Activated T-helper 9 cell treated with anti-CD3 and anti-CD28 coated beads, Interleukin-2, amount 50 U/mL, for 16 hours (primary cell): ENCODE results near the gene HINFP.
A peak's percentile ranks its signal among the peaks of the same experiment; 100 is the strongest.
"Not testable (repeated sequence)": the region's sequence is repeated elsewhere in the genome, so short reads cannot be mapped to it uniquely, and the experiment has no call there.

Source experiments
- DNase-seq: peaks from one replicate; pipeline ENCODE4 v3.0.0-alpha.2; 2020; ENCODE audit warnings: low read depth

Gene HINFP

GRCh38 chr11:119100246-119100970, 21.0 kb upstream of the HINFP start:
- DNase-seq, result no peak

DNA sequence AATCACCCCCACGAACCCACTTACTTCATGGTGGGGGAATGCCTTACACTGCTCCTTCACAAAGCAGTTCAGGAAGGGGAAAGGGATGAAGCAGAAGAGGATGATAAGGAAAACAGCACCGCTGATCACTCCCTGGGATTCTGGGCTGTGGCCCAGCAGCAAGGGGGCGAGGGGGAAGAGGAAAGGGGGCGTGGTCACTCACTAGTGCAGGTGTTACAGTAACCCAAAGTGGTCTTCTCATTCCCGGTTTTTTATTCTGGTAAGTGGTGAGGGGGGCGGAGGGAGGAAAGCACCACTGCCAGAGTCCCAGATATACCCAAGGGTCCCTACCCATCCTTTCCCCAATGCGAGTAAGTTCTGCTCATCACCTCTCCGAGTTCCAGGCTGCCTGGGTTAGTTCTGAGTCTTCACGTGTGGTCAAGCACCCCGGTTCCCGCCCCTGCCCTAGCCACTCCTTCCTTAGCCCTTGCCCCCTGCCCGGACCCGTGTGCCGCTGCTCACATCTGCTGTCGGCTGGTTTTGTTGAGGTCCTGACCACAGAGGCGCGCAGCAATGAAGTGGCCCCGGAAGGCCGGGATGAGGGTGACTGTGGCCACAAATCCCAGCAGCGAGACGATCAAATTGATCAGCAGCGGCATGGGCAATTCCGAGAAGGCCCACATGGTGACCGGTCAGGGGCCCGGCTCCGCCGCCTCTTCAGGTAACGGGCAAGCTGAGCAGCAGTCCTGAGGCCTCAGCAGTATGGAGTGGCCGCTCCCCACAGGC, 20.2 kb upstream of the HINFP start:
- no peak for DNase-seq

DNA sequence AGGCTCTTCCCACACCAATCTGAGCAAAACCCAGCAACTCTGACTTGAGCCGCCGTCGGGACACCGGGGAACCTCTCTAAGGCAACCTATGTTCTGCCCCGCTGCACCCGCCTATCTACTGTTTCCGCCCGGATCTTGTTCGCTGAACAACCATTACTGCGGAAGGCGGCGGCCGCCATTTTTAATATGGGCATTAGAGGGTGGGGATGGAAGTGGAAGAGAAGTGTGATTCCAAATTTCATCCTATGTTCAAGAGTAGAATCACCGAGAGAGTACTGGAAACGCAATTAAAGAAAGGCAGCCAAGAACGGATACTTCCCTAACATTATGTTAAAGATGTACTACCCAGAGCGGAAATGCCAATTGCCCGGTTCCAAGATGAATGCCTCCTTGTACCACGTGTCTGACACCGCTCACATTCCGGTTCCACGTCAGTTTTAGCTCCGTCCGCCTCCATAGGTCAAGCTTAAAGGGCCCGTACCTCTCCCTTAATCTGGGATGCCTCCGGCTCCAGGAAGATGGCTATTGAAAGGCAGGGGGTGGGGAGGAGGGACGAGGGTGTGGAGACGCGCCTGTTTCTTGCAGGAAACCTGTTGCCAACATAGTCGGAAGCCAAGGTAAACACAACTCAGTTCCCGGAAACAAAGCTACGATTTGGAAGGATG, 19.5 kb upstream of the HINFP start, which contains the start of gene DPAGT1:
DPAGT1 (minus strand) TSS at position 95 of the 665 bp plus-strand sequence. CDS start 198 bp downstream, outside the sequence.
- DNase-seq, result peak; percentile 75

GRCh38 chr11:119103161-119103664, 18.2 kb upstream of the HINFP start:
- DNase-seq, result not testable (repeated sequence)

GRCh38 chr11:119103793-119104192, 17.6 kb upstream of the HINFP start:
- no peak for DNase-seq

DNA sequence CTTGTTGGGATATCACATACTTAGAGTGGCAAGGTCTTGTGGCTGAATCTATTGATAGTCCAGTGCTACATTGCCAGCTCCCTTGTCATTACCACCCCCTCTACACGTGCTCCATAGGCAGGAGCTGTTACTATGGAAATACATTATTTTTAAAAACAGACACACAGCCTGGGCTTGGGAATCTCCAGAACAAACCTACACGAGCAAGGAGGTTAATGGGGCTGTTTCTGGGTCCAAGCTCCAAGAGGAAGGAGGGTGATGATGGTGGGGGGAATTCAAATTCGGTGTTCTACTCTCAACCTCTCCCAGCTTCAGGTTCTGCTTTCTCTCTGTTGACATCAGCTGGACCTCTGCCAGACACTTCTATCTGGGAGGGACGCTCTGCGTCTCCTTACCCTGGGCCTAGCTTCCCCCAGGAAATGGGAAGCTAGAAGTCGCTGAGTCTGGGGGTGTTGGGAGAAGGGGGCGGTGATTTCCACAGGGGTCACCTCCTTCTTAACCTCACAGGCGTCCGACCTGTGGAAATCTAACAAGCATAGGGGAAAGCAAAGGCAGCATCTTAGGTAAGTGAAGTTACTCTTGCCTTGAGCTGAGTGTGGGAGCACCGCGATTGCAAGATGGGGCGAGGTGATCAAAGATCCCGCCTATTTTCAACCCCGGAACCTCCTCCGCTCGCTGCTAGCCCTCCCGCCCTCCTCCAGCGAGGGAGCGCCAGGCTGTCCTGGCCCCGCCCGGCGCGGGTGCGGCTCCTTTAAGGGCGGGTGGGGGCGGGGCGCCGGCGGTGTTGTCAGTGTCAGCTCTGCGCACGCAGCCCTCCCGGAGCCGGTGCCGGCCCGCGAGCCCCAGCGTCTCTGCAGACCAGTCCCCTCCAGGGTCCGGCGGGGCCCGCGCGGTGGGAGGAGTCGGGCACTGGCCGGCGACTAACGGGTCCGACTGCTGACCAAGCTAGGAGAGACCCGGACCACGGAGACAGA, 14.5 kb upstream of the HINFP start, which contains the start of gene C2CD2L:
C2CD2L (plus strand) TSS at position 781 of the 974 bp plus-strand sequence. CDS start 398 bp downstream, outside the sequence.
- DNase-seq, result peak; percentile 89

- DNase-seq, result no peak
Observed at GRCh38 chr11:119107538-119108145, 13.7 kb upstream of the HINFP start.

DNA sequence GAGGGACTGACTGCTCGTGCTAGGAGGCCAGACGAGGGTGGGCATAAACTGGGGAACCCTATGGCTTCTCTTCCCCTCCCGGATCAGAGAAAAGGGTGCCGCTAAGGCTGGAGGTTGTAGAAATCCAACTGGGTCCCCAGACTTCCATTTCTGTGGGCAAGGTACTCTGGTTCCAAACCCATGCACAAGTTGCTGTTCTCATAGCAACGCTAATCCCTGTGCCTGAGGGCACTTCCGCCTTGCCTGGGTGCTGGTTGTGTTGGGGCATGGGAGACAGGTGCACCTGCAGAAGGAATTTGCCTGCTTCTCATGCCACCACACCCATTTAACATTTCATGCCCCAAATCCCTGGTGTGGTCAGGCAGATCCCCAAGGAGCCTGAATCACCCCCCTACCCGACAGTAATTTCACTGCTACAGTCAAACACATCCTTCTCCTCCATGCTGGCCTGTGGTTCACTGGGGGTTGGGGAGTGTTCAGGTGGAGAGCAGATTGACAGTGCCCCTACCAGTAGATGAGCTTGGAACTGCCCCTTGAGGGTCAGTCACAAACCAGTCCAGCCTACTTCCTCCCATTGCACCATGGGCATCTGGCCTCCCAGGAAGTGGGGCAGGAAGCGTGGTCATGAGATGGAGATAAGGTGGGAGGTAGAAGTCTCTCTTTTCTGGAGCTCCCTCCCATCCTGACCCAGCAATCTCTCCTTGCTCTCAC, 13.1 kb upstream of the HINFP start:
- no peak for DNase-seq

- DNase-seq, result no peak
Observed at GRCh38 chr11:119108857-119109221, 12.5 kb upstream of the HINFP start.

GRCh38 chr11:119109843-119110242, 11.5 kb upstream of the HINFP start:
- no peak for DNase-seq

GRCh38 chr11:119110439-119110838, 10.9 kb upstream of the HINFP start:
- DNase-seq, result no peak

GRCh38 chr11:119111361-119111925, 9.9 kb upstream of the HINFP start:
- DNase-seq, result no peak

DNA sequence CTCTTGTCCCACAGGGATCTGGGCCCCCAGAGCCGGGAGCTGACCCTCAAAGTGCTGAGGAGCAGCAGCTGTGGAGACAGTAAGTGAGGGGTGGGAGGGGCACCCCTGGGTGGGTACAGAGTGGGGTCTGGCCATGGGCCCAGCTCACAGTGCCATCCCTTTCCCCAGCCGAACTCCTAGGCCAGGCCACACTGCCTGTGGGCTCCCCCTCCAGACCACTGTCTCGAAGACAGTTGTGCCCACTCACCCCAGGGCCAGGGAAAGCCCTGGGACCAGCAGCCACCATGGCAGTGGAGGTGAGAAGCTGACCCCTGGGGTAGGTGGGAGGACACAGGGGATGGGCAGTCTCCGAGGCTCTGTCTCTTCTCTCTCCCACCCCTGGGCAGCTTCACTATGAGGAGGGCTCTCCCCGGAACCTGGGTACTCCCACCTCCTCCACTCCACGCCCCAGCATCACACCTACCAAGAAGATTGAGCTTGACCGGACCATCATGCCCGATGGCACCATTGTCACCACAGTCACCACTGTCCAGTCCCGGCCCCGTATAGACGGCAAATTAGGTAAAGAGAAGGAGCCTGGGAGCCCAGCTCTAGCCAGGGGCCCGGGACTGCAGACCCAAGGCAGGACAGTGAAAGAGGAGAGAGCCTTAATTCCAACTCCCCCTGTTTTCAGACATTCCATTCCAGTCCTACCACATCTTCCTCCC, 8.9 kb upstream of the HINFP start:
- DNase-seq, result no peak

- no peak for DNase-seq
Observed at GRCh38 chr11:119113716-119114115, 7.7 kb upstream of the HINFP start.

DNA sequence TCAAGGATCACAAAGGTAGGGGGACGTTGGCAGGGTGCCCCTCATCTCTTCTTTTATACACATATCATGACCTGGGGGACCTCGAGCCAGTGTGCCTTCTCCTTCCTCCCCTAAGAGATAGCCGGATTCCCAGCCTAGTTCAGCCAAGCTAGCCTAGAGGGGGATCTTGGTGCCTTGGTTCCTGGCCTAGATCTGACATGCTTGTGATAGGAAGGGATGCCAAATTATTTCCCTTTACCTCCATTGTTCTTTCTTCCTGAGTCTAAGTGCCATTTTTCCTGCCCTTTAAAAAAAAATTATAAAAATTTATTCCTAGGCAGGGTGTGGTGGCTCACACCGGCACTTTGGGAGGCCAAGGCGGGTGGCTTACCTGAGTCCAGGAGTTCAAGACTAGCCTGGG, 7.0 kb upstream of the HINFP start:
- no peak for DNase-seq

- DNase-seq, result no peak
Observed at GRCh38 chr11:119115484-119116234, 5.7 kb upstream of the HINFP start.

- DNase-seq, result no peak
Observed at GRCh38 chr11:119116235-119116594, 5.2 kb upstream of the HINFP start.

GRCh38 chr11:119116601-119117000, 4.8 kb upstream of the HINFP start:
- no peak for DNase-seq
